Lower lobe of right lung (tissue), 2 donors: ENCODE measurements around the gene GNB1. TPM values are rescaled to one million over a fixed set of nuclear protein-coding genes. Genes with fewer than 3 reads are reported as not detected.

Source experiments
- ATAC-seq, 2 donors: fragments of 200-7000 bp; cut with Tn5 transposase; one replicate each; pipeline ENCODE4 v1.9.1; 2020 to 2022; ENCODE audit warnings: mild to moderate bottlenecking in 2 of 2, moderate library complexity in 2 of 2
- DNase-seq: peaks from one replicate; pipeline ENCODE4 v3.0.0-alpha.2; 2020
- H3K27ac ChIP-seq: fragments of 200-600 bp; one replicate; pipeline ENCODE4 v1.8.0; 2022
- H3K27me3 ChIP-seq: fragments of 200-600 bp; one replicate; pipeline ENCODE4 v1.8.0; 2022; ENCODE audit warnings: low read depth
- H3K36me3 ChIP-seq: fragments of 200-600 bp; one replicate; pipeline ENCODE4 v1.8.0; 2022; ENCODE audit warnings: mild to moderate bottlenecking
- H3K4me1 ChIP-seq: fragments of 200-600 bp; one replicate; pipeline ENCODE4 v1.8.0; 2022
- H3K4me3 ChIP-seq: fragments of 200-600 bp; one replicate; pipeline ENCODE4 v1.8.0; 2022; ENCODE audit warnings: mild to moderate bottlenecking
- H3K9me3 ChIP-seq: fragments of 200-600 bp; one replicate; pipeline ENCODE4 v1.8.0; 2022
- CTCF ChIP-seq: fragments of 200-600 bp; IDR thresholded peaks from one replicate; pipeline ENCODE4 v1.8.0; 2022; ENCODE audit warnings: antibody characterized with exemption, mild to moderate bottlenecking
- intact Hi-C: fragments of 100-400 bp; cut with DNase I; formaldehyde crosslinking; loops from one replicate; pipeline ENCODE4 v1.11.0; 2022
- total RNA-seq: library from RNA; stranded (reverse); fragmentation: NEBNext Ultra II Directional; extraction: Animal tissue kit (Norgen Biotek cat#: 25700); gene quantifications from one replicate; pipeline ENCODE4 v1.2.1, GENCODE V29; 2021
- donor health status: DM: no; HTN: yes; CAD: no; lungs with severe emphysema.

GNB1 gene
- total RNA-seq, 1 donor from 2014 or later: 341 TPM

GRCh38 chr1:1781526-1781903 lies 109.4 kb downstream of the GNB1 start:
- Histone ChIP-seq H3K36me3 (peaks cover 21% of the 10 kb centered on the region), H3K4me3 (no peak overlapping the region), H3K27ac (peak overlapping the region; percentile 87), H3K4me1 (peaks cover 66% of the 10 kb centered on the region), H3K9me3 (no peaks in the 10 kb centered on the region), H3K27me3 (no peaks in the 10 kb centered on the region)
- DNase-seq (peak; percentile 42), ATAC-seq (no peak)
- TF ChIP-seq CTCF: no peak
- intact Hi-C loops: no loop called here

- H3K4me1 ChIP-seq: peaks cover 72% of the 10 kb centered on the region
- H3K36me3 ChIP-seq: peaks cover 15% of the 10 kb centered on the region
- no peak for ATAC-seq
- H3K27ac ChIP-seq: peak overlapping the region; percentile 87
- peak; percentile 42 for DNase-seq
- no peaks in the 10 kb centered on the region for H3K9me3 ChIP-seq
- no peak for TF ChIP-seq CTCF
- intact Hi-C loops: no loop called here
- H3K27me3 ChIP-seq: no peaks in the 10 kb centered on the region
- peak overlapping the region; percentile 87 for H3K4me3 ChIP-seq
Observed at GRCh38 chr1:1780598-1781525, 110.0 kb downstream of the GNB1 start.

- peak overlapping the region; percentile 87 for H3K27ac ChIP-seq
- no peak for TF ChIP-seq CTCF
- H3K4me1 ChIP-seq: peaks cover 82% of the 10 kb centered on the region
- H3K4me3 ChIP-seq: peak overlapping the region; percentile 87
- peak; percentile 7 to 49 for ATAC-seq
- peak; percentile 82 for DNase-seq
- H3K36me3 ChIP-seq: peaks cover 6% of the 10 kb centered on the region
- intact Hi-C loops: no loop called here
- no peaks in the 10 kb centered on the region for H3K9me3 ChIP-seq
- H3K27me3 ChIP-seq: no peaks in the 10 kb centered on the region
Observed at GRCh38 chr1:1779691-1780597, 110.9 kb downstream of the GNB1 start.

GRCh38 chr1:1779320-1779675 lies 111.6 kb downstream of the GNB1 start:
- Histone ChIP-seq H3K27me3 (no peaks in the 10 kb centered on the region), H3K4me3 (peak overlapping the region; percentile 87), H3K36me3 (no peaks in the 10 kb centered on the region), H3K4me1 (peaks cover 88% of the 10 kb centered on the region), H3K9me3 (no peaks in the 10 kb centered on the region), H3K27ac (peak overlapping the region; percentile 87)
- no peak for TF ChIP-seq CTCF
- ATAC-seq (no peak), DNase-seq (no peak)
- intact Hi-C loops: no loop called here

GRCh38 chr1:1778663-1779319 lies 112.1 kb downstream of the GNB1 start:
- ATAC-seq (peak; percentile 78 to 83), DNase-seq (peak; percentile 96)
- peak; percentile 30 for TF ChIP-seq CTCF
- Histone ChIP-seq H3K27me3 (no peaks in the 10 kb centered on the region), H3K36me3 (no peaks in the 10 kb centered on the region), H3K9me3 (no peaks in the 10 kb centered on the region), H3K4me3 (peak overlapping the region; percentile 87), H3K27ac (peak overlapping the region; percentile 87), H3K4me1 (peaks cover 88% of the 10 kb centered on the region)
- intact Hi-C loops: no loop called here
